ENCODE results near the gene ANTXR1.

The ANTXR1 gene

DNA sequence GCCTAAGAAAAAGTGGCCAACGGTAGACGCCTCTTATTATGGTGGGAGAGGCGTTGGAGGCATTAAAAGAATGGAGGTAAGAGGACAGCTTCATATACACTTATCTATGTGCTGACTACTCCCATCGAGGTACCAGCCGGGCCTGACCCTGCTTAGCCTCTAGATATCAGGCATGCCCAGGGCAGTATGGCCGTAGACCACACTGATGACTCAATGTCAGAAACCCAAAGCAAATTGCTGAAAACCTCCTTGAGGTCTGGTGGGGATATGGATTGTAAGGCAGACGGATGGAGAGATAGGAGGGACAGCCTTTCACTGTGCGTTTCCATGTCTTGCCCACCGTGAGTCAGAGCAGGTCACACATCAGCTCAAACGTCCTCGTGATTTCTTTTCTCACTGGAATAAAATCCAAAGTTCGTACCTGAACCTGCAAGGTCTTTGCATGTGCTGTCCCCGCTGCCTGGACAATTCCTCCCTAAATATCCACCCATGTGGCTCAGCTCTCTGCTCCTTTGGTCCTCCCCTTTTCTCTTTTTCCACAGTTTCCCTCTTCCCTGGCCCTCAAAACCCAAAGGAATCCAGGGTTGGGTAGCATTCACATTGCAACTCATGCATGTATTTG is 168.9 kb downstream of the ANTXR1 start:
- DNase-seq (ENCODE audit: low spot score) = no peak

DNA sequence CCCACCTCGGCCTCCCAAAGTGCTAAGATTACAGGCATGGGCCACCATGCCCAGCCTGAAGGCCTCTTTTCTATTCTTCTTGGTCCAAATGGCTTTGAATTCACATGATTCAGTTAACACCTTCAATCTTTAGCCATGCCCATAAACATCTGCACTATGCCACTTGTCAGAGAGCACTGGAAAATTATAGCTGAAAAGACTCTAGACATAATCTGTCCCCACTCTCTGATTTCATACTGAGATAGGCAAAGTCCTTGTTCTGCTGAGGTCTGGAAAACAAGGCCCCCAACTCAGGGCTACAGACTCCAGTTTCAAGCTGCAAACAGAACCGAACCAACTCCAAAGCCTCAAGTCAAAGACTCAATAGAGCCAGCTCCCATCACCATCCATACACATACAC is 170.7 kb downstream of the ANTXR1 start:
- no peak for DNase-seq (ENCODE audit: low spot score)

DNA sequence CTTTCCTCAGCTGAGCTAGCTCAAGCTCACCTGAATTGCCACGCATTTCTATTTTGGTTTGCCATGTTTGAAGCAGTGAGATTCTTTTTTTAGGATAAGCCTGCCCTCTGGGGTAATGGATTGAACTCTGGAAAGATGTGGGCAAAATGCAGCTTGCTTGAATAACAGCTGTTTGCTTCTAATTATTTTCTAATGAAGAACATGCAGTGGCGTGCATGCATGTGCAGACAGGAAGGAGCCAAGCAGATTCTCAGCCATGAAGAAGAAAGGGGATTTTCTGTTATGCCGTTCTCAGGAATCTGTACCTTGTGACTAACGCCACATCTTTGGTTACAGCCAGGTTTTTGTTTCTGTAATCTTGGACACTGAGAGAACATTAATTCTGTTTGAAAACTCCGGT is 171.2 kb downstream of the ANTXR1 start:
- no peak for DNase-seq (ENCODE audit: low spot score)

DNA sequence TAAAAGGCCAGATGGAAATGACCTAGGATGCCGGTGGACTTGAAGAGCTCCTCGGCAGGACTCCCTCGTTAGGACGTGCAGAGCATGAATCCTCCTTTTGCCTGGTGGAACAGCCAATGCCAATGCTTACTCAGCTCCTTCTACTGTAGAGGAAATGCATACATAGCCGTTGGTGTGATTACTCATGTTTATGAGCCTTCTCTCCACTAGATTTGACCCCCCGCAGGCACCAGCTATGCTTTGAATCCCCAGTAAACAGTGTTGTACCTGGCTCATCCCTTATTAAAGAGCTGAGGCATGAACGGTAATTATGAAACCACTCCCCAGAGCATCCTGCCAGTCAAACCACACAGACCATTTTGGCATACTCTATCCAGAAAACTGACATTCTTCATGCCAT is 172.8 kb downstream of the ANTXR1 start:
- no peak for DNase-seq (ENCODE audit: low spot score)

DNA sequence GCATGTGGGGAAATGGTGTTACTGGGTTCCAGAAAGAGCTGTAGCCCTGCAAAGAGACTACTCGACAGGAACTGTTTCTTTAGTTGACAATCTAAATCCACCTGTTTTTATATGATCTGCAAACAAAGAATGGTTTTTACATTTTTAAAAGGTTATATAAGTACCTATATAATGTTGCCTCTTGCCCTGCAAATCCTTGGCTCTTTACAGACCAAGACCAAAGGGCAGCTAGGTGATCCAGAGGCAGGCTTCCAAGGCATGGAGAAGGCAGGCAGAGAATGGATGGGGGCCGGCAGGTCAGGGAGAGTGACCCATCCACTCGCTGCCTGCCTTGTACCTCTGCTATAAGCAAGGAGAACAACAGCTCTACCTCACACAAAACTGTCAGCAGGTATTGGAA is 173.6 kb downstream of the ANTXR1 start:
- DNase-seq (ENCODE audit: low spot score) = no peak

DNA sequence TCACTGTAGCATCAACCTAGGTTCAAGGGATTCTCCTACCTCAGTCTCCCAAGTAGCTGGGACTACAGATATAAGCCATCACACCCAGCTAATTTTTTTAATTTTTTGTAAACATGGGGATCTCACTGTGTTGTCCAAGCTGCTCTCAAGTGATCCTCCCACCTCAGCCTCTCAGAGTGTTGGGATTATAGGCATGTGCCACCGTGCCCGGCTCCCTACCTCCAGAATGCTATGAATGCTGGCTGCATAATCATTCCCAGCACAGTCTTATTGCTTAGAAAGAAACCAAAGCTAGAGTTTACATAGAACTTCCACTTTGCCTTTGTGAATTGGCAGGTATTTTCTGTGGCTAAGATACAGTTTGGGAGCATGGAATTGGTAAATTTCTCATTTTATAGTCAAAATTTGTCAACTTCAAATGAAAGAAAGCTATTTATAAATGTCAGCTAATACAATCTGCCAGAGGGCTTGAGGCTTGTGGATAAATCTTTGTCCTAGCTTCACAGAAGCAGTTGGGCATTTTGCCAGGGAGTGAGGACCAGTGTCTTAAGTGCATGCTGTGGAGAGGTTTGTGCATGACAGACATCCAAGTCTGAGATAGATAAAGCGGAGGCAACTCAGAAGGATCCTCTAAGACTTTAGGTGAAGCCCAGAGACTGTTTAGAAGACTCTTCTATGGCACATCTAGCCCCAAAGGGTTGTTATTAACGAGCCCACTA is 175.4 kb downstream of the ANTXR1 start:
- DNase-seq (ENCODE audit: low spot score) = no peak

DNA sequence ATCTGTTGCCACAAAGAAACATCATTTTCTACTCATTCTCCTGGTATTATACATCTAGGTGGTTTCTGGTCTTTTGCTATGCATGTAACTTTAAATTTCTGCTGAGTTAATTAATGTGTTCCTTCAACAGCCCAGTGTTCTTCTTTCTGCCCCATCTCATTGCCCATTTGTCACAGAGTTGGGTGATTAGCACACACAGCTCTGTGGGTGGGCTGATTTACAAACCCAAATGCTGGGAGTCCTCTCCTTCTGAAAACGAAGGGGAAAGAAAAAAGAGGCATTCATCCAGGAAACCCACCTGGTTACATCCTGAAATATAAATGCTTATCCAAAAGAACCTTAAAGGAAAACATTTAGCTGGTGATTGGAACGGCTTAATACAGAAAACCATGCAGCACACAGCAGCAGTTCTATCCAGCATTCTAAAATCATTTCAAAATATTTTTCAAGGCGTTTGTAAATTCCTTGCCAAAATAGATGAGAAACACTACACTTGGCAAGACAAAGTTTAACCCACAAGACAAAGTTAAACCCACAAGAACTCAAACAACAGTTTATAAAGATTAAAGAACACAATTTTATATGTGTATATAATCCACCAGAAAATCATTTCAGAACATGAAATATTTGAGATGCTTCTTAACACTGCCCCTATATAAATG is 177.9 kb downstream of the ANTXR1 start:
- no peak for DNase-seq (ENCODE audit: low spot score)

DNA sequence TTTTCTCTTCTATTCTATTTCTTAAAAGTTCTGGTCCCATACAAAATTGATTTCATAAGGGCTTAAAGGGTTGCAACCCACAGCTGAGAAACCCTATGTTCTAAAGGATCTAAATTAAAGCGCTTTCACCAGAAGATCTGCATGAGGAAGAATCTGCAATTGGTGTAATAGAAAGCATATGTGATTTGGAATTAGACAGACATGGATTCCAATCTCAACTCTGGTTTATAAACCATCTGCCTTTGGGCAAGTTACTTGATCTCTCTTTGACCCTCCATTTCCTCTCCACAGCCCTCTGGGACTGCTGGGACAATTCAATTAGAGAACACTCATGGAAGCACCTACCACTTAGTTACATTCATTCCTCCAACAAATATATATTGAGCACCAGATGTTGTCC is 178.7 kb downstream of the ANTXR1 start:
- DNase-seq (ENCODE audit: low spot score) = no peak

DNA sequence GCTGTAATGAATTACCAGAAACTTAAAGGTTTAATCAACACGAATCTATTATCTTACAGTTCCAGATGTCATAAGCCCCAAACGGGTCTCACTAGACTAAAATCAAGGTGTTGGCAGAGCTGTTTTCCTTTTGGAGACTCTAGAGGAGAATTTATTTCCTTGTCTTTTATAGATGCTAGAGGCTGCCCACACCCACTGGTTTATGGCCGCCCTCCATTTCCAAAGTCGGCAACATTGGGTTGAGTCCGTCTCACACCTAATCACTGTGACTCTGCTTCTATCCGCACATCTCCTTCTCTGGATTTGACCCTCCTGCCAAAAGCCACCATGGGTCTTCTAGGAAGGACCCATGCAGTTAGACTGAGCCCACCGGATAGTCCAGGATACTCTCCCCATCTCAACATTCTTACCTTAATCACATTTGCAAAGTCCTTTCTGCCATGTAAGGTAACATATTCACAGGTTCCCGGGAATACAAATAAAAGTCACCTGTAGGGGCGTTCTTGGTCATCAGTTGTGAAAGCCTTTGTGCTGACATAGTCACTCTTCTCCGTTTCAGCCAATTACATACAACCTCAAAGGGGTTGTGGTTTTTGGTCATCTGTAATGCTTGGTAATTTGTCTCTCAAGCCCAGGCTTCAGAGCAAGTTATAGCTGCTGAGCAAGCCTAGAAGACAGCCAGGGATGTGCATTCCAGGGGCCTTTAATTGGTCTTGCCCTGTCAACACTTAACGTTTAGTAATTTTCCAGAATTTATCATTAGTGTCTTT is 179.4 kb downstream of the ANTXR1 start:
- DNase-seq (ENCODE audit: low spot score) = no peak

DNA sequence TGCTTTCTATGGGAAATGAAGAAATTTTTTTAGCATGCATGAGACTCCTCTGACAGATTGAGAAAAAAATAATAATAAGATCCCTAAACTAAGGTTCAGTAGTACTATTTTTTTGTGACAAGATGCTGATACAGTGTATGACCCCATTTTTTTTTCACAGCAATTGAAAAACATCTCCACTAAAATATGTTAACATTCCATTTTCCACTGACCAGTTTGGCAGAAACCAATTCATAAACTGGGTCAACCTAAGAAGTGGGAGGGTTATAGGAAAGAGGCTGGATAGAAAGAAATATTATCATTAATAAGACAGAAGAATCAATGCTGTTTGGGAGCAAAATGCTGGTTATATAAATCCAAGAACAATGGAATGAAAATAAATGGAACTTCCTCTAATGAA is 182.7 kb downstream of the ANTXR1 start:
- no peak for DNase-seq (ENCODE audit: low spot score)

DNA sequence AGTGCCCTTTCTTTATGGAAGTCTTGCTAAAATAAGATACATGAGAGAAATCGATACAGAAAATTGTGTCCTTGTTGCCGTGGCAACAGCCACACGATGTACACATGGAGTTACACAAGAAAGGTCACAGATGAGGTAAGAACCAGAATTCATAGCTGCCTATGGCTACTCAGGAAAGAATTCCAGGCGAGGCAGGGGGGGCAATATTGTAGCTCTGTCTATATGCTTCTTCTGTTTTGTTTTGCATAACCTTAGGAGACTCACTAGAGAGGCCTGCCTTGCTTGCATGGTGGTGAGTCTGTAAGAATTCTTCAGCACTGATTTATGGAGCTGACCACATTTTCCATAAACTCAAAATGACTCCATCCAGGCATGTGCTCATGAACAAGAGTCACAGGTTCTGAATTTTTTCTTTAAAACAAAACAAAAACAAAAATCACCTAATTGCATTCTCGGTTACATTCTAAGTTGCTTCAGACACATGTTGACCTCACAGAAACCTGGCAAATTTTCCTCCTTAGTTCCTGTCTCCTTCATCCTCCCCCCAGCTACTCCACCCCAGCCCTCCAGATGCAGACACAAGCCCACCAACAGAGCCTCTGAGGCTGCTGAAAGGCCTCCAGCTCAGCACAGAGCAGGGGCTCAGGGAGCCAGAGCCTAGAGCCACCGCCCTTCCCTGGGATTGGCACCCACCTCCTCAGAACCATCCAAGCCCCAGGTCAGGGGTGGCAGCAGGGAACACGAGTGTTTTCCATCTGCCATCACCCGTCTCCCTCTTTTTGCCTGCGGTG is 183.5 kb downstream of the ANTXR1 start:
- no peak for DNase-seq (ENCODE audit: low spot score)

DNA sequence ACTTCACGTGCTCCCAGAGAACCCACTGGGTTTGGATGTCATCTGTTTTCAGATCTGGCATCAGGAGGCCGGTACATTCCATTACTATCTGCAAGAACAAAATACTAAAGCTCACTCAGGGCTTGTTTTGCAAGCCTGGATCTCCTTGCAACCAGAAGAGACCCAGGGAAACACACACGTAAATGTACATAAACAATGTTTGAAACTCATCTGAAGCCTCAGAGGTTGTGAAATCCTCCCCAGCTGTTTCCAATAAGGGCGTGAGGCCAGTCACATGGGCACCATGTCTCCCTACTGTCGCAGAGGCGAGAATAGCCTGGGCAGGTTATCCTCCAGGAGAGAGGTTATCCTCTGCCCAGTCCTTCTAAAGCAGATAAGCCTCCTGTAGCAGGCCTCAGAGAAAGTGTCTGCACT is 187.1 kb downstream of the ANTXR1 start:
- no peak for DNase-seq (ENCODE audit: low spot score)

DNA sequence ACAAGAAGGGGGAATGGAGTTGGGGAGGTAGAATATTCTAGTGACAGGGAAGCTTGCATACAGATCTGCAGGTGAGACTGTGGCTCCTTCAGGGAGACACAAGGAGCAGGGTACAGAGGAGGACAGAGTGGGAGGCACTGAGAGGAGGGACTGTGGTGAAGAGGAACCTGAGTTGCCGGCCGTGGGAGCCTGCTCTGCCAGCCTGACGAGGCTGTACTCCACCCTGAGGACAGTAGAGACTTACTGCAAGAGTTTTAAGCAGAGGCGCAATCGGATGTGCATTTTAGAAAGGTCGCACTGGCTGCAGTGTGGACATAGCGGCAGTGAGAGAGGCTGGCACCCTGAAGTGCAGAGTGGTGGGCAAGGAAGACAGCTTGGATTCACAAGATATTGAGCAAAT is 188.3 kb downstream of the ANTXR1 start:
- DNase-seq (ENCODE audit: low spot score) = no peak

DNA sequence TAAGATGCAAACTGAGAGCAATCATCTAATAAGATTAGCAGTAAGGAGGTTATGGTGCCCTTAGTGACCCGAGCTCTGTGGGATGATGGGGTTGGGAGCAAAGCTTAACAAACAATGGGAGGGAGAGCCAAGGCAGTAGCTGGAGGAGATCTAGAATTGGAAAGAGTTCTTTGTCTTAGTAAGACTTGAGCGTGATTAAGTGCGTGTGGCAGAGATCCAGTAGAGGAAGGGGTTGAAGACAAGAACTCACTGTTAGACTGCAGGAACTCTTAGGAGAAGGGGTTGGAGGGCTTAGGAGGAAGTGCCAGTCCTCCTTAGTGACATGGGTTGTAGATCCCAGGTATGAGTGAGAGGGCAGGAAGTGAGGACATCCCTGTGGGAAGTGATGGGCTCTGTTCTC is 189.3 kb downstream of the ANTXR1 start:
- DNase-seq (ENCODE audit: low spot score) = no peak

DNA sequence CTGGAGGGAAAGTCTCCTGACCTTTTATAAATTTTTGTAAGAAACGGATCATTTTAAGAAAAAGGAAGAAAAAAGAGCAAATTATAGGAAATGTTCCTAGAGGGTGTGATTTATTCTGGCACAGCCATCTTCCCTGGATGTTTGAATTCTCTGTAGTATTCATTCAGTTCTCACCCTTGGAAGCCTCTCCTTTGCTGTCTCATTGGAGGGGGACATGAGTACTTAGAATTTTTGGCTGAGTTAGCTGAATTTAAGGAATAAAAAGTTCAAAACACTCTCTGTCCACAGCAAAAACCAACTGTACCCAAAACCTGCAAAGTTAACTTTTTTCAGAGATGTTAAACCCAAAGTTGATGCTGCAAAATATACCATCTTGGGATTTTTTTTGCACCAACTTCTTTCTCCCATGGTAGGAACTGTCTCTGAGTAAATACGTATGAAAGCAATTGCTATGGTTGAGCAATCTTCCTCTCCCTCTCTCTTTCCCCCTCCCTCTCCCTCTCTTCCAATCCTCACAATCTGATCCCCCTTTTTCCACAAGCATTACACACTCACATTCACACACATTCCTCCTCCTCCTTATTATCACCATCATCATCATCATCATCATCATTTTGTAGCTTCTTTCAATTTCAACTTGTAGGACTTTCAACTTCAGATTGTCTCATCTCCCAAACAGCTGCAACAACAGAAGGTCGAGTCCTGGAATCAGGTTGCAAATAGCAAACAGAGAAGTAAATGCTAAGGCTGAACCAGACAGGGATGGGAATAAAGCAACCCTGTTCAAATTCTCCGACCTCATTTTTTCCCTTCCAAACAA is 190.4 kb downstream of the ANTXR1 start:
- no peak for DNase-seq (ENCODE audit: low spot score)

DNA sequence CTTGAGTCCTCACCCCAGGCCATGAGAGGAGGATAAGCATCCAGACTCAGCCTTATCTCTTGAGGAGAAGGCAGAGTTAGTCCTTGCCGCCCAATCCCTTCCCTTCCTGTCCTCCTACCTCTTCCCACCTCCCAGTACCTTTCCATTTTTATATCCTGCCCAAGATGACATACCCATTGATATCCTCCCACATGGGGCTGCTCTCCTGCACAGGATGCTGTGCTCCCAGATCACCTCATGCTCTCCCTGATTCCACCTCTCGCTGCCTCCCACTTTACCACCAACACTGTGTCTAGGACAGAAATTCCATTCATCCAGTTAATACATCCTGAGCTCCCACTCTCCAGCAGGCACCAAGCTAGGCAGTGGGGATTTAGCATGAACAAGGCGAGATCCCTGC is 191.7 kb downstream of the ANTXR1 start:
- no peak for DNase-seq (ENCODE audit: low spot score)

DNA sequence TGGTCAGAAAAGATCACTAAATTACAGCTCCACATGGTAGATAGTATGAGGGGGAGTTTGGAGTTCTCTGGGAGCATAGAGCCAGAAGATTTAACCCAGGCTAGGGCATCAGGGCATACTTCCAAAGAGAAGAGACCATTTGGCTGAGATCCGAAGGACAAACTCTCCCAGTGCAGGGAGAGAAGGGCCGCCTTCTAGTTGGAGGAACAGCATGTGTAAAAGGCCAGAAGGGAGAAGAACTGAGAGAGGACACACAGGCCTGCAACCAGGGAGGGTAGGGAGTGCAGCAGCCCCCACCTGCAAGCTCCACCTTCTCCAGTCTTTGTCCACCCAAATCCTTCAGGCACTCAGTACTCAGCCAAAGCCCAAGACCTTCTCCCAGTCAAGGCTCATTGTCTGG is 192.1 kb downstream of the ANTXR1 start:
- no peak for DNase-seq (ENCODE audit: low spot score)

DNA sequence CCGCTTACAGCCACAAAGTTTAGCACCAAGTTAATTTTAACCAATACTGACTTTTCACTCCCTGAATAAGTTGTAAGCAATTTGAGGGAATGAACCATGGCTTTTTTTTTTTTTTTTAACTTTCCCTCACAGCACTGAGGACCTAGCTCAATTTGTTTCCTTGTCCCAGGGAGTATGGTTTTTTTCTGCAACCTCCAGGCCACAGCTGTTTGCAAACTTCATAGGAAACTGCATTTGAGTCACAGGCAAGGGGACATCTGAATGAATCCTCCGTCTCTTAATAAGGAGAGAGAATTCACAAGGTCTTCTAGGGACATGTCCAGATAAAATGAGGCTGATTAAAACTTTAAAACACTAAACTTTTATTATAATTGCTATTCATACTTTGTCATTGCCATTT is 192.5 kb downstream of the ANTXR1 start:
- DNase-seq (ENCODE audit: low spot score) = no peak

DNA sequence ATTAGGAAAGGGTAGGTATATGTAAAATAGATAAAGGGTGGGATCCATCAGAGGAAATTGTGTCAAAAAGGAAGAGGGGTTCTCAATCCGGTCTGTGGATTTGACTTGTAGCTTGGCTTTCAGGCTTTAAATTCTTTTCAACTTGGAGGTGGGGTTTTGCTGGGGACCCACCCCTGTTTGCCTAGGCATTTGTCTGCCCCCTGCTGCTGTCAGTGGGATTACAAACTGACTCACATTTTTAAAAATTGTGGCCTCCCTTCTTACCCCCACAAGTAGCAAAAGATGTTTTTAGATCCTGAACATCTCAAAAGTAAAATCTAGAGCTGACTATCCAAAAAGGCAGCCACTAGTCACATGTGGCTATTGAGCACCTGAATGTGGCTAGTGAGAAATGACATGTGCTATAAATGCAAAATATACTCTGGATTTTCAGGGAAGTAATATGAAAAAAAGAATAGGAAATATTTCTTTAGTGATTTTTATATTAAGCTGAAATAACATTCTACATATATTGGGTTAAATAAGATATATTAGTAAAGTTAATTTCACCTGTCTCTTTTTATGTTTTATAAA is 195.1 kb downstream of the ANTXR1 start:
- no peak for DNase-seq (ENCODE audit: low spot score)

DNA sequence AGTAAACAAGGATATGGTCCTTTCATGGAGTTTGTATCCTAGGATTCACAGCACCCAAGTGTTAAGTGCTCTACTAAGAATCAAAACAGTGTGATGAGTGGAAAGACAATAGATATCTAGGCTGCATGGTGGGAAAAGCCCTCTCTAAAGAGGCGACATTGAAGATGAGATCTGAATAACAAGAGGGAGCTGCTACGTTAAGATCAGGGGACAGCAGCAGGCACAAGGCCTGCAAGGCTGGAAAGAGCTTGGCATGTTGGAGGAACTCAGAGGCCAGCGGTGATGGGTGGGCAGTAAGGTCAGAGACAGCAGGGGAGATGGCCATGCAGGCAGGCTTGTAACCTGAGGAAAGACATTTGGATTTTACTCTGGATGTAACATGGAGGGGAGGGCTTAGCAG is 196.5 kb downstream of the ANTXR1 start:
- no peak for DNase-seq (ENCODE audit: low spot score)

DNA sequence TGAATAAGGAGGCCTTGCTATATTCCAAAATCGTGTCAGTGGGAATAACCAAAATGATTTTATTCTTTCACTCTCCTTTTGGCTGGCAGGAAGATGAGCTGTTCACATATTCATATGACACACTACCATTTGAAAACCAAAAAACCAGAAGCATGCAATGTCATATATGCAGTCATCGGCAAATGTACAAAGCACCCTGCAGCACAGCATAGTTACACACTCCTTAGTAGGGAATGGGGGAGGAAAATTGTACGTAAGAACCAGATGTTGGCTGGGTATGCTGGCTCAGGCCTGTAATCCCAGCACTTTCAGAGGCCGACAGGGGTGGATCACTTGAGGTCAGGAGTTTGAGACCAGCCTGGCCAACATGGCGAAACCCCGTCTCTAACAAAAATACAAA is 197.4 kb downstream of the ANTXR1 start:
- DNase-seq (ENCODE audit: low spot score) = no peak
